HG03060 (cell line): ENCODE measurements around the gene DMTF1.
A peak's percentile ranks its signal among the peaks of the same experiment; 100 is the strongest.
"Not testable (repeated sequence)": the region's sequence is repeated elsewhere in the genome, so short reads cannot be mapped to it uniquely, and the experiment has no call there.

Experiments
- ATAC-seq: cut with Tn5 transposase; IDR thresholded peaks from one replicate; pipeline ENCODE4 v1.9.1; 2021; ENCODE audit warnings: low read depth, moderate number of reproducible peaks; ENCODE audit not compliant: unreplicated experiment

DMTF1 gene

GRCh38 chr7:87219545-87220025 lies 67.3 kb downstream of the DMTF1 start, which contains the start of gene TMEM243:
TMEM243 (minus strand) TSS chr7:87219732; CDS start chr7:87219503, 229 bp downstream.
- ATAC-seq: peak; percentile 28

DNA sequence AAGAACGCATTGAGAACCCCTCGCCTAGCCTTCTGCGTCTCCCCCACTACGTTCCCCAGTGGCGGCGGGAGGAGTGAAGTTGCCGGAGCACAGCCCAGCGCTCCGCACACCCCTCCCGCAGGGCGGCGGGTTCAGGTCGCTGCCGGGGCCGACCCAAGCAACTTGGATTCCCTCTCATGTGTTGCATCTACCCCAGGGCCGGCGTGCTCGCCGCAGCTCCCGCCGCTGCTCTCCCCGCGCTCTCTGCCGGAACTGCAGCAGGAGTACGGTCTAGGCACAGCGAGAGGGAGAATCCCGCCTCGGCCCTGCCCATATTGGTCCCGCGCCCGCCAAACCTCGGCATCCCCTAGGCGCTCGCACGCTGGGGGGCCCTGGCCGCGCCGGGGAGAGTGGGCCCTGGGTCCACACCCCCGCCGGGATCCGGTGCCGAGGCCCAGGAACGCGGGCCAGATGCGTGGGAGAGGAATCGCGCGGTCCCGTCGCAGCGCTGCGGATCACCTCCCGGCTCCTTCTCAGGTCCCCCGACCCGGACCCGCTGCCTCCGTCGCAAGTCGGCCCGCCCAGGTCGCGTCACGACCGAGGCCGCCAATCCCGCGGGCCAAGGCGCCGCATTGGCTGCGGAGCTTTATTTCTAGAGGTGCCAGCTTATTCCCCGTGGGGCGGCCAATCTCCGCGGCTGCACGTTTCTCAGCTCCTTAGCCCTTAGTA lies 67.9 kb downstream of the DMTF1 start:
- ATAC-seq: peak; percentile 19

- ATAC-seq: no peak
Measured at GRCh38 chr7:87220734-87221215, 68.5 kb downstream of the DMTF1 start.

DNA sequence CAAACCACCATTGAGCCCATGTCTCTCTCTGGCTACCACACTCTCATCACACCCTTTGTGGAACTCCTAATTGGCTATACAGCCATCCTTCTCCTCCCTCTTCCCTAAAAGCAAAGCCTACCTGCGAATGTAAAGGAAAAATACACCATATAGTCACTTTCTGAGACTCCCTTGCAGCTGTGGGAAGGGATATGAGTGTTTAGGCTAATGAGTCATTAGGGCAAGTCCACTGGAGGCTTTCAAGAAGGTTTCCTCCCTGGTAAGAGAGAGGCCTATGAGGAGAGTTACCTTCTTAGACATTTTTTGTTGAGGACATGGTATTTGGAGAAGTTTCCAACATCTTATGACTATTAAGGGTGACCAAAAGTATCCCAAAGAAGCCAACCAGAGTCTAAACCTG lies 71.4 kb downstream of the DMTF1 start:
- ATAC-seq: no peak

DNA sequence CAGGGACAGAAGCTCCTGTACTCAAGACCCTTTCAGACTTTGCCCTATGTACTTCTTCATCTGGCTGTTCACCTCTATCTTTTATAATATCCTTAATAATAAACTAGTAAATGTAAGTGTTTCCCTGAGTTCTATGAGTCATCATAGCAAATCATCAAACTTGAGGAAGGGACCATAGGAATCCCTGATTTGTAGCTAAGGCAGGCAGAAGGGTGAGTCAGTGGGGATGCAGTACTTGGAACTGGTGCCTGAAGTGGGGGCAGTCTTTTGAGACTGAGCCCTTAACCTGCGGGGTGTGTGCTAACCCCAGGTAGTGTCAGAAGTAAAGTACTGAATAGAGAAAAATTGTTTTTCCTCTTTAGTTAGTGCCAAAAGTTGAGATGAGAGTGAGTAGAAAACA lies 73.4 kb downstream of the DMTF1 start:
- no peak for ATAC-seq

- ATAC-seq: no peak
Measured at GRCh38 chr7:87226495-87226894, 74.2 kb downstream of the DMTF1 start.

GRCh38 chr7:87231258-87231657 lies 79.0 kb downstream of the DMTF1 start:
- no peak for ATAC-seq

DNA sequence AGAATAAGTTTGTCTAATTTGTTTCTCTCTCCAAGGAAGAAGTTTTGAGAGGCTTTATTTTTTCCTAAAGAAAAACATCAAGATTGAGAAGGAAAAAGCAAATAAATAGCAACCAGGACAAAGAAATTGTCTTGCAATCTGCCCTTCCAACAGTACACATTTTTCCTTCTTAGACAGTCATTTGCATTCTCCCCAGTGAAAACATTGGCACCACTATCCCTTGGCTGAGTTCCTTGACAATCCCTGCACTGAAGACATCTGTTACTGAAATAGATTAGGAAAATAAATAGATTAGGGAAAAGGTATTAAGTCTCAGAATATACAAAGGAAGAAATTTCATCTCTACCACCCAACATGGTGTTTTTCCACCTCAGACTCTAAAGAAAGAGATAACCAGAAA lies 79.5 kb downstream of the DMTF1 start:
- ATAC-seq: no peak

GRCh38 chr7:87234949-87235348 lies 82.7 kb downstream of the DMTF1 start:
- no peak for ATAC-seq

GRCh38 chr7:87238464-87239051 lies 86.3 kb downstream of the DMTF1 start:
- ATAC-seq: not testable (repeated sequence)

DNA sequence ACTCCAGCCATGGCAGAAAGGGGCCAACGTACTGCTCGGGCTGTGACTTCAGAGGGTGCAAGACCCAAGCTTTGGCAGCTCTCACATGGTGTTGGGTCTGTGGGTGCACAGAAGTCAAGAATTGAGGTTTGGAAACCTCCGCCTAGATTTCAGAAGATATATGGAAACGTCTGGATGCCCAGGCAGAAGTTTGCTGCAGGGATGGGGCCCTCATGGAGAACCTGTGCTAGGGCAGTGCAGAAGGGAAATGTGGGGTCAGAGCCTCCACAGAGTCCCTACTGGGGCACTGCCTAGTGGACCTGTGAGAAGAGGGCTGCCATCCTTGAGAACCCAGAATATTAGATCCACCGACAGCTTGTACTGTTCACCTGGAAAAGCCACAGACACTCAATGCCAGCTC lies 93.4 kb downstream of the DMTF1 start:
- not testable (repeated sequence) for ATAC-seq
